Rectal smooth muscle tissue (tissue), 1 donor: ENCODE data around the gene CD79A.
"Not testable (repeated sequence)": the region's sequence is repeated elsewhere in the genome, so short reads cannot be mapped to it uniquely, and the experiment has no call there.

Experiments
- H3K27ac ChIP-seq: one replicate; pipeline ENCODE4 v1.7.0; 2013; ENCODE audit warnings: low read depth, low read length, inconsistent platforms
- H3K27me3 ChIP-seq: one replicate; pipeline ENCODE4 v1.7.0; 2013; ENCODE audit warnings: low read length; ENCODE audit not compliant: control insufficient read depth, insufficient read depth
- H3K36me3 ChIP-seq: one replicate; pipeline ENCODE4 v1.7.0; 2013; ENCODE audit warnings: low read length; ENCODE audit not compliant: control insufficient read depth, insufficient read depth
- H3K4me1 ChIP-seq: one replicate; pipeline ENCODE4 v1.7.0; 2013; ENCODE audit warnings: low read length; ENCODE audit not compliant: control insufficient read depth, insufficient read depth
- H3K4me3 ChIP-seq: one replicate; pipeline ENCODE4 v1.7.0; 2013; ENCODE audit warnings: low read length
- H3K9ac ChIP-seq: one replicate; pipeline ENCODE4 v1.7.0; 2013; ENCODE audit warnings: low read length

The CD79A gene

GRCh38 chr19:41914424-41914834 is 37.4 kb downstream of the CD79A start:
- H3K9ac ChIP-seq, H3K27ac ChIP-seq, H3K36me3 ChIP-seq, H3K4me3 ChIP-seq, H3K4me1 ChIP-seq: not testable (repeated sequence)
- H3K27me3 ChIP-seq = peaks cover 56% of the 10 kb centered on the region

GRCh38 chr19:41915021-41915775 is 38.1 kb downstream of the CD79A start:
- no peak overlapping the region for H3K27ac ChIP-seq
- no peaks in the 10 kb centered on the region for H3K4me1 ChIP-seq
- H3K36me3 ChIP-seq = no peaks in the 10 kb centered on the region
- H3K9ac ChIP-seq = no peak overlapping the region
- H3K27me3 ChIP-seq = peaks cover 56% of the 10 kb centered on the region
- peak overlapping the region; percentile 20 for H3K4me3 ChIP-seq

- Histone ChIP-seq H3K27ac (no peak overlapping the region), H3K4me1 (no peaks in the 10 kb centered on the region), H3K9ac (no peak overlapping the region), H3K27me3 (peaks cover 58% of the 10 kb centered on the region), H3K4me3 (no peak overlapping the region), H3K36me3 (no peaks in the 10 kb centered on the region)
These were observed 38.8 kb downstream of the CD79A start for GRCh38 chr19:41915776-41916414.

- H3K36me3 ChIP-seq = no peaks in the 10 kb centered on the region
- peaks cover 50% of the 10 kb centered on the region for H3K27me3 ChIP-seq
- no peak overlapping the region for H3K4me3 ChIP-seq
- no peaks in the 10 kb centered on the region for H3K4me1 ChIP-seq
- no peak overlapping the region for H3K9ac ChIP-seq
- H3K27ac ChIP-seq = no peak overlapping the region
These were observed 40.6 kb downstream of the CD79A start for GRCh38 chr19:41917676-41918075.

GRCh38 chr19:41918095-41918494 is 41.0 kb downstream of the CD79A start:
- no peaks in the 10 kb centered on the region for H3K36me3 ChIP-seq
- H3K4me1 ChIP-seq = no peaks in the 10 kb centered on the region
- peaks cover 51% of the 10 kb centered on the region for H3K27me3 ChIP-seq
- H3K4me3 ChIP-seq = no peak overlapping the region
- no peak overlapping the region for H3K27ac ChIP-seq
- no peak overlapping the region for H3K9ac ChIP-seq

- Histone ChIP-seq H3K4me1 (no peaks in the 10 kb centered on the region), H3K27me3 (peaks cover 46% of the 10 kb centered on the region), H3K36me3 (no peaks in the 10 kb centered on the region), H3K9ac (no peak overlapping the region), H3K4me3 (no peak overlapping the region), H3K27ac (no peak overlapping the region)
These were observed 41.7 kb downstream of the CD79A start for GRCh38 chr19:41918653-41919244.

GRCh38 chr19:41919948-41920712 is 43.1 kb downstream of the CD79A start:
- Histone ChIP-seq H3K9ac (no peak overlapping the region), H3K4me1 (no peaks in the 10 kb centered on the region), H3K36me3 (no peaks in the 10 kb centered on the region), H3K4me3 (no peak overlapping the region), H3K27me3 (peaks cover 43% of the 10 kb centered on the region), H3K27ac (no peak overlapping the region)

GRCh38 chr19:41920882-41921576 is 44.0 kb downstream of the CD79A start:
- no peak overlapping the region for H3K9ac ChIP-seq
- no peaks in the 10 kb centered on the region for H3K4me1 ChIP-seq
- H3K27me3 ChIP-seq = peaks cover 41% of the 10 kb centered on the region
- H3K4me3 ChIP-seq = no peak overlapping the region
- no peaks in the 10 kb centered on the region for H3K36me3 ChIP-seq
- H3K27ac ChIP-seq = no peak overlapping the region

- H3K4me1 ChIP-seq = no peaks in the 10 kb centered on the region
These were observed 44.8 kb downstream of the CD79A start for GRCh38 chr19:41921577-41922576.

GRCh38 chr19:41922585-41922984 is 45.5 kb downstream of the CD79A start:
- no peak overlapping the region for H3K4me3 ChIP-seq
- no peaks in the 10 kb centered on the region for H3K36me3 ChIP-seq
- no peaks in the 10 kb centered on the region for H3K4me1 ChIP-seq
- H3K9ac ChIP-seq = no peak overlapping the region
- peaks cover 34% of the 10 kb centered on the region for H3K27me3 ChIP-seq
- H3K27ac ChIP-seq = no peak overlapping the region

More at GRCh38 chr19:41921577-41922576, 44.8 kb downstream of the CD79A start:
- no peaks in the 10 kb centered on the region for H3K36me3 ChIP-seq
- H3K4me3 ChIP-seq = no peak overlapping the region
- H3K9ac ChIP-seq = no peak overlapping the region
- H3K27ac ChIP-seq = no peak overlapping the region
- H3K27me3 ChIP-seq = peaks cover 37% of the 10 kb centered on the region
